Hepatocyte (in vitro differentiated cells): ENCODE measurements around the gene DSCAML1.

Source experiments
- CTCF ChIP-seq: fragments of 200-600 bp; sonication (generic); IDR thresholded peaks from 2 replicates; pipeline ENCODE4 v1.5.1; 2016; ENCODE audit warnings: antibody characterized with exemption, mild to moderate bottlenecking; ENCODE audit not compliant: poor library complexity
- EZH2 ChIP-seq: fragments of 200-600 bp; sonication (generic); IDR thresholded peaks from 2 replicates; pipeline ENCODE4 v1.6.1; 2016; ENCODE audit warnings: antibody characterized with exemption, mild to moderate bottlenecking, borderline replicate concordance
- EZH2phosphoT487 ChIP-seq: fragments of 200-600 bp; sonication (generic); IDR thresholded peaks from one replicate; pipeline ENCODE4 v1.6.1; 2018; ENCODE audit warnings: antibody characterized with exemption, mild to moderate bottlenecking, low read depth, moderate library complexity; ENCODE audit not compliant: unreplicated experiment, severe bottlenecking

DNA sequence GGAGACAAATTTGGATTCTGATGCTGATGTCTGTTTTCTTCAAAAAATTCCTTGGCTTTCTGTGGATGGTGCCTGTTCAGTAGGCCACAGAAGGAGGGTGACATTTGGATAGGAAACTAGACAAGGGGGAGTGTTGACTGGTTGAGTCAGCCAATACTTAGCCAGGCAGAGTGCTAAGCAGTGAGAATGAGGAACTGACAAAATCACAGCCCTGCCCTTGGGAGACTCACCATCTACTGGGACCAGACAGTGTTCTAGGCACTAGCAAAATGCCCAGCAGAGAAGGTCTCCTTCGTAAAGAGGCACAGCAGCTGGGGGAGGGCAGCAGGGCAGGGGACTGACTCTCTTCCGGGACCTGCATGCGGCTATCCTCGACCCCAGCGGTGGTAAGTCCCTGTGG is 190.2 kb downstream of the DSCAML1 start:
- TF ChIP-seq CTCF (no peak), EZH2phosphoT487 (no peak), EZH2 (no peak)
